ENCODE measurements around the gene PRKCD. TPM values are rescaled to one million over a fixed set of nuclear protein-coding genes. Genes with fewer than 3 reads are reported as not detected.
A peak's percentile ranks its signal among the peaks of the same experiment; 100 is the strongest.

The PRKCD gene
- total RNA-seq, 8 experiments from 2014 or later: 0.49 to 8.0 (median 1.9) TPM

DNA sequence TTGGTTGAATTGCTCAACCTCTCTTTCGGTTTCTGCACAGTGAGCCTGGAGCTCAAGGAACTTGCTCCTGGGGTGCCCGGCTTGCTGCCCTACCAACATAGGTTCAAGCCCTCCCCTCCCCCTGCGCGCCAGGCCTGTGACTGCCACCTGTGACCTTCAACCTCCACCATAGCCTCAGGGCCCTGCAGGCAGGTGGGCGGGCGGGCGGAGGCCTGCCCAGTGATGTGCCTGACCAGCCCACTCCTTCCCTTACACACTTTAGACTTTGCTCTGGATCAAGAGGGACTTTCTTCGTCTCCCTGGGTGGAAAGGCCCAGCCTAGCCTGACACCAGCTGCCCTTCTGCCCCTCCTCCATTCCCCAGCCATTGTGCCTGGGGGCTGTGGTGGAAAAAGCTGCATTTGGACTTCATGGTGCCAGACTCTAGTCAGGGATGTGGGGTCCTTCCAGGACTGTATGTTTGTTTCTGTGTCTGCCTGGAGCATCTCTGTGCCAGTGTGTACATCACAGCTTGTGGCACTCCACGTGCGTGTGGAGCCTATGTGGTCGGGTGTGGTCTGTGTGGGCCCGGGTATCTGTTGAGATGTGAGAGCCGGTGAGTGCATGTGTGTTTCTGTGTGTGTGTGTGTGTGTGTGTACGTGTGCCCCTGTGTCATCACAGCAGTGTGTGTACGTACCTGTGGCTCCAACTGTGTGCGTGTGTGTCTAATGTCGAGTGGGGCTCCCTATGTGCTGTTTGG lies 9.5 kb downstream of the PRKCD start:
- peak in 1 of 8 experiments; percentile 11 for ATAC-seq (replicated peaks in 6 of 8)
- H3K4me3 ChIP-seq: no peak overlapping the region
- H3K27ac ChIP-seq: no peak overlapping the region
- in situ Hi-C loops (cut with MboI; ENCODE audit: low pct_unique_long_range_greater_than_20kb in 2 of 9, low sequenced_read_pairs in 9 of 9, unreplicated experiment in 9 of 9): no loop called here
- 80 to 90% (median 82%) methylated on average over 2 to 4 of the region's 17 CpGs; no CpG with 5 or more reads in 7 of the 10 experiments for WGBS, 10 experiments
- peaks cover 14 to 29% of the 10 kb centered on the region in 2 donors for H3K4me1 ChIP-seq (replicated peaks in 1 of 2)

DNA sequence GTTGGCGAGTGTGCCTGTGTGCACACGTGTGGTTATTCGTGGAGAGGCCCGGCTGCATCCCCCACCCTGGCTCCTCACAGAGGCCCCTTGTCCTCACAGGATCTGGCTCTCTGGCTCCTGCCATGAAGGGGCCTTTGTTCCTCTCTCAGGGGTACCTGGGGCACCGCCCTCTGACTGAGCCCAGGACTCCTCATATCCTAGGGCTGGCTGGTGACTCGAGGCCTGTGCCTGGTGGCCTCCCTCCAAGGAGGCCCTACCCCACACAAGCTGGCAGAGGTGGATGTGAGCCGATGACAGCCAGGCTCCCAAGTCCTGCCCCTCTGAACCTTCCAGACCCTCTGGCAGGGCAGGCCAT lies 10.0 kb downstream of the PRKCD start:
- H3K27ac ChIP-seq: no peak overlapping the region
- WGBS, 10 experiments: 40 to 100% methylated on average over 1 of the region's 7 CpGs; no CpG with 5 or more reads in 8 of the 10 experiments
- in situ Hi-C loops (cut with MboI; ENCODE audit: low pct_unique_long_range_greater_than_20kb in 2 of 9, low sequenced_read_pairs in 9 of 9, unreplicated experiment in 9 of 9): no loop called here
- peaks cover 14 to 29% of the 10 kb centered on the region in 2 donors for H3K4me1 ChIP-seq (replicated peaks in 1 of 2)
- no peak for ATAC-seq (replicated peaks in 6 of 8)
- no peak overlapping the region for H3K4me3 ChIP-seq

DNA sequence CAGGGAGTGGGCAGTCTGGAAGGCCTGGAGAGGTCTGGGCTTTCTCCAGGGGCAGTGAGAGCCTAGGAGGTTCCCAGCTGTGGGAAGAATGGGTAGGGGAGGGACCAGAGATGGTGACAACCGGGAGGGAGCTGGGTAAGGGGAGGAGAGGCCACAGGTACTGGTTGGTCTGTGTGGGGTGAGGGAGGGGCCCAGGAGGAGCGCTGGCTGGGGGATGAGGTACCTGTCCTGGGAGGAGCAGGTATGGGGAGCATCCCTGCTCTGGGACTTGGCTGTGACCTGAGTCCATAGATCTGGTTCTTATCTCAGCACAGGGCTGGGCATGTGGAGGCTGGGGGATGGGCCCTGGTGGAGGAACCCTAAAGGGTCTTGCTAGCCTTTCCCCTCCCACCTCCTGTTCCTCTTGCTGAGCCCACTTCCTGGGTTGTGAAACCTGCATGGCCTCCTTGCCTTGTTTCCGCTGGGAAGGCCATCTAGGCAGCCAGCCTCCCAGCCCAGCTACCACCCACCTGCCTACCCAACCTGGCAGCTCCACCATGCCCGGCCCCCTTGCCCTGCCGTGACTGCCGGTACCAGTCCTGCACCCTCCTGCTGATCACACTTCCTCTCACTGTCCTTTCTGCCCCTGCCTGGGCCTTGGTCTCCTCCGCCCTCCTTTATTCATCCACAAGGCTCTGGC lies 11.0 kb downstream of the PRKCD start:
- Histone ChIP-seq H3K4me1 (replicated peaks in 1 of 2) (peaks cover 11 to 25% of the 10 kb centered on the region in 2 donors), H3K4me3 (no peak overlapping the region), H3K27ac (no peak overlapping the region)
- WGBS, 10 experiments: 40 to 100% (median 71%) methylated on average over 1 to 3 of the region's 7 CpGs; no CpG with 5 or more reads in 7 of the 10 experiments
- ATAC-seq (replicated peaks in 6 of 8): no peak
- in situ Hi-C loops (cut with MboI; ENCODE audit: low pct_unique_long_range_greater_than_20kb in 2 of 9, low sequenced_read_pairs in 9 of 9, unreplicated experiment in 9 of 9): no loop called here

DNA sequence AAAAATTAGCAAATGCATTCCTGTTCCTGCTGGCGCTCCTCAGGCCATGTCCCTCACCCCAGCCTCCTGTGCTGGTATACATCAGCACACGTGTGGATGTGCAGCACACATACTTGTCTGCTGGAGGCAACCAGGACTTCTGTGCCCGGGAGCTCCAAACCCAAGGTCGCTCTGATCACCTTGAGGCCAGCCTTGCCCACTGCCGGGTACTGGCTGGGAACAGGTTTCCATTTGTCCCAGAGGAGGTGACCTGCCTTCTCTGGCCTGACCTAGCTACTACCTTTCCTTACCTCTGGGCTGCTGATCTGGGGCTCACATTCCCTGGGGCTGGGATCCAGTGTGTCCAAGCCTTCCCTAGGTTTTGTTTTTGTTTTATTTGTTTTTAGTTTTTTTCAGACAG lies 12.1 kb downstream of the PRKCD start:
- ATAC-seq (replicated peaks in 6 of 8): no peak
- WGBS, 10 experiments: 75 to 79% (median 75%) methylated on average over 2 to 3 of the region's 5 CpGs; no CpG with 5 or more reads in 7 of the 10 experiments
- H3K4me1 ChIP-seq (replicated peaks in 1 of 2): peaks cover under 1 to 14% of the 10 kb centered on the region in 2 donors
- H3K4me3 ChIP-seq: no peak overlapping the region
- in situ Hi-C loops (cut with MboI; ENCODE audit: low pct_unique_long_range_greater_than_20kb in 2 of 9, low sequenced_read_pairs in 9 of 9, unreplicated experiment in 9 of 9): no loop called here
- no peak overlapping the region for H3K27ac ChIP-seq

DNA sequence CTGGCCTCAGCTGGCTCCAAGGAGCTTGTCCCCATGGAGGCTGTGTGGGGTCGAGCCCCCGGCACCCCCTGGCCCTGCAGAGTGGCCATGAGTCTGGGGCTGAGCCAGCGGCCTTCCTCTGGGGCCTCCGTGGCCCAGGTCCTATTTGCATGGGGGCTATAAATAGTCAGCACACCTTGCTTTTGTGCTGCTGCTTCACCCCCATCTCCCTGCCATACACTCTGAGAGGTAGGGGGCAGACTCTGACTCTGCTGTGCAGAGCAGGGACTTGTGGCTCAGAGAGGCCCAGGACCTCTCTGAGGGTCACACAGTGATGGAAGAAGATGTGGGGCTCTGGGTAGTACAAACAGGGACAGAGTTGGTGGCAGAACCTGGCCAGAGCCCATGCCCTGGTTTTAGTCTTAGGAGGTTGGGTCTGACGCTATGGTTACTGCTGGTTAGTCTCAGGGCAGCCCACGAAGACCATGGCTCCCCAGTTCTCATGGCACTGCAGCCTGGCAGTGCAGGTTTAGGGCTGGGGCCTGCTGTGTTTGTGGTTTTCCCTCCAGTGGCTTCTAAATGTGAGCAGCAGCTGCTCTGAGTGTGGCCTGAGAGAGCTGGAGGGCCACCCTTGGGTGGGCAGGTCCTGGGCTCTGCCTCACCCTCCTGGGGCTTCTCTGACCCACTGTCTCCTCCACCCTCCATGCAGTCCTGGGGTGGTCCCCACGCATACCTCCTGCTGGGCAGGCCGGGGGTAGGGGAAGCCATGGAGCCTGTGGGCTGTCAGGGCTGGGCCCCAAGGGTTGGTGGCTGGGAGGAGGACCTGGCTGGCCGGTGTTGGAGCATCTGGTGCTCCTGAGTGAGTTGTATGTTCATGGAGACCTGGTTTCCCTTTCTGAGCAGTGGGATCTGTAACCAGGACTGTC lies 13.6 kb downstream of the PRKCD start:
- in situ Hi-C loops (cut with MboI; ENCODE audit: low pct_unique_long_range_greater_than_20kb in 2 of 9, low sequenced_read_pairs in 9 of 9, unreplicated experiment in 9 of 9): no loop called here
- no peak overlapping the region for H3K4me3 ChIP-seq
- no peak for ATAC-seq (replicated peaks in 6 of 8)
- H3K27ac ChIP-seq: no peak overlapping the region
- peaks cover 0 to 2% of the 10 kb centered on the region in 2 donors for H3K4me1 ChIP-seq (replicated peaks in 1 of 2)
- WGBS, 10 experiments: 10 to 90% (median 83%) methylated on average over 2 of the region's 9 CpGs; no CpG with 5 or more reads in 7 of the 10 experiments

DNA sequence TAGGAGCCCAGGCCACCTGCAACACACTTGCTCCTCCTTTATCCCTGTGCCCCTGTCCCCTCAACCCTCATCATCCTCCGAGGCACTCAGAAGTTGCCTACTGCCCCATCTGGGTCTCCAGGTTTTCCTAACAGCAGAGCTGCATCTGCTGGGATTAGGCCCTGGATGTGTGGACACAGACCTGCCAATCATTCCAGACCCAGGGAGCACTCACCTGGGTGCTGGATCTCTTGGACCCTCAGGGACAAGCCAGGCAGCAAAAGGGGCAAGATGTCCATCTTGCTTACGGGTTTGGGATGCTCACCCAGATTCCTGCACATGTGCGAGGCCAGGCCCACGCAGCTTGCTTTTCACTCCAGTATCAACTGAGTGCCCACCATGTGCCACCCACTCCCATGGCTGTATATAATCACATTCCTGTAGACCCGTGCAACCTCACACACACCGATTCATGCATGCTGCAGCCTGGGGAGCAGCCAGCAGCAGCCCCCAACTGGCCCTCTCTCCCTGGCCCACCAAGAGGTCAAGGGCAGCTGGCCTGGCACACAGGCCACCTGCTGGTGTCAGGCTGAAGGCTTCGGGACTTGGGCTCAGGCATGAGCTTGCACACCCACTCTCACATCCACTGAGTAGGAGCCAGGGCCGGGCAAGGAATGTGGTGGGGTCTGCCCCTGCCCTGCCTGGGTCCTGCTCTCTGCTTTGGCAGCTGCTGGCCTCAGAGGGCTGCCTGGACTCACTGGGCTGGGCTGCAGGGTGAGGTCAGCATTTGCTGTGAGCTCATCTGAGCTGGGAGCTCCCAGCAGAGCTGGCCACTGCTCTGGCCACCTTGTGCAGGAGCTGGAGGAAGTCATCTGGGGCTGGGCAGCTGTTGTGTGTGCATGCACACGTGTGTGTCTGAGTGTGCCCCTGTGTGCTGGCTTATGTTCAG lies 14.9 kb downstream of the PRKCD start:
- peak in 7 of 8 experiments; percentile 42 to 89 (median 85) for ATAC-seq (replicated peaks in 6 of 8)
- no peak overlapping the region for H3K4me3 ChIP-seq
- 40 to 100% (median 85%) methylated on average over 1 to 5 of the region's 9 CpGs; no CpG with 5 or more reads in 1 of the 10 experiments for WGBS, 10 experiments
- H3K4me1 ChIP-seq (replicated peaks in 1 of 2): no peaks in the 10 kb centered on the region
- no peak overlapping the region for H3K27ac ChIP-seq
- in situ Hi-C loops (cut with MboI; ENCODE audit: low pct_unique_long_range_greater_than_20kb in 2 of 9, low sequenced_read_pairs in 9 of 9, unreplicated experiment in 9 of 9): no loop called here

DNA sequence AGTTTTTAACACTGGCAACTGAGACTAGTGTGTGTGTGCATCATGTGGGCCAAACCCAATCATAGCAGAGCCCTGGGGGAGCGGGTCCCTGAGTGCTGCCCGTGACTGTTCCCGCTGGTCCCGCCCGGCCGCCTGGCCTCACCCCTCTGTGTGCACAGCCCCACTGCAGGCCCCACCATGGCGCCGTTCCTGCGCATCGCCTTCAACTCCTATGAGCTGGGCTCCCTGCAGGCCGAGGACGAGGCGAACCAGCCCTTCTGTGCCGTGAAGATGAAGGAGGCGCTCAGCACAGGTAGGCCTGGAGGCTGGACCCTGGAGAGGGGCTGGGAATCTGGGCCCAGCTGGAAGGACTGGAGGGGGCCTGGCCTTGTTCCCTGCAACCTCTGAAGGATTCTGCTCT lies 17.2 kb downstream of the PRKCD start:
- no peak overlapping the region for H3K27ac ChIP-seq
- no CpG with 5 or more reads among the region's 15 CpGs for WGBS, 10 experiments
- in situ Hi-C loops (cut with MboI; ENCODE audit: low pct_unique_long_range_greater_than_20kb in 2 of 9, low sequenced_read_pairs in 9 of 9, unreplicated experiment in 9 of 9): no loop called here
- ATAC-seq (replicated peaks in 6 of 8): no peak
- no peak overlapping the region for H3K4me3 ChIP-seq
- H3K4me1 ChIP-seq (replicated peaks in 1 of 2): no peaks in the 10 kb centered on the region

DNA sequence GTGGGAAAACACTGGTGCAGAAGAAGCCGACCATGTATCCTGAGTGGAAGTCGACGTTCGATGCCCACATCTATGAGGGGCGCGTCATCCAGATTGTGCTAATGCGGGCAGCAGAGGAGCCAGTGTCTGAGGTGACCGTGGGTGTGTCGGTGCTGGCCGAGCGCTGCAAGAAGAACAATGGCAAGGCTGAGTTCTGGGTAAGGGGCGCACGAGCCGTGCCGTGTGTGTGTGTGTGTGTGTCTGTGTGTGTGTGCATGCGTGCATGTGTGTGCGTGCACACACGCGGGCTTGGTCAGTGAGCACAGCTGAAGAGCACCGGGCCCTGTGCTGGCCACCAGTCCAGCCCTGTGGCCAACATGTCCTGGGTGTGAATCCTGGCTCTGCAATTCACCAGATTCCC lies 18.6 kb downstream of the PRKCD start:
- no peak overlapping the region for H3K27ac ChIP-seq
- H3K4me1 ChIP-seq (replicated peaks in 1 of 2): no peaks in the 10 kb centered on the region
- ATAC-seq (replicated peaks in 6 of 8): no peak
- 80 to 95% (median 87%) methylated on average over 1 to 4 of the region's 20 CpGs; no CpG with 5 or more reads in 6 of the 10 experiments for WGBS, 10 experiments
- no peak overlapping the region for H3K4me3 ChIP-seq
- in situ Hi-C loops (cut with MboI; ENCODE audit: low pct_unique_long_range_greater_than_20kb in 2 of 9, low sequenced_read_pairs in 9 of 9, unreplicated experiment in 9 of 9): no loop called here

DNA sequence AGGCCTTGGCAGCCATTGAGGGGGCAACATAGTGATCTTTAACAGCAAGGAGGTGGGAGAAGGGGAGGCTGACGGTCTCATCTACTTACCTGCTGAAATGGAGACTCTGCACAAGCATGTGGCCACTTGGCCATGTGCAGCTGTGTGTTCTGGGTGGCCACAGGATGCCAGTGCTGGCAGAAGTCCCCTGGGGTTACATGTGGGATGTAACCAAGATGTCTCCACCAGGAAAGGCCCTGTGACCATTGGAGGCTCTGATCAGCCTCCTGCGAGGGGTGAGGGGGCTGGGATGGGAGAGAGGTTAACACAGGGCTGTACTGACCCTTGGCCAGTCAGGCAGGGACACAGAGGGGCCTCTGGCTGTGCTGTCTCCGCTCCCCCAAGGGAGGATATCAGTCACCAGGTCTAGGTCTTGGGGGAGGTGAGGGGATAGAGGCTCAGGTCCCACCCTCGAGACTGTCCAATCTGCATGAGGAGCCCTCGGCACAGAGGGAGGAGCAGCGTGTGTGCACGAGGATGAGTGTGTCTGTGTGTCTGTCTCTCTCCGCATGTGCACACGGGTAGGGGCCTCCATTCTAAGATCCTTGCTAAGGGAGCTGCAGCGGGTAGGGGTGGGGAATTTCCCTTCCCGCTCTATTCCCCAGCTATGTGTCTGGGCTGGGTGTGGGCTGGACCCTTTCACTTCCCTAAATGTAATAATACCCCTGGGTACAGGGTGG lies 19.5 kb downstream of the PRKCD start:
- Histone ChIP-seq H3K4me1 (replicated peaks in 1 of 2) (no peaks in the 10 kb centered on the region), H3K4me3 (no peak overlapping the region), H3K27ac (no peak overlapping the region)
- ATAC-seq (replicated peaks in 6 of 8): peak in 3 of 8 experiments; percentile 14 to 53 (median 41)
- WGBS, 10 experiments: 40 to 100% (median 84%) methylated on average over 1 to 7 of the region's 11 CpGs; no CpG with 5 or more reads in 4 of the 10 experiments
- in situ Hi-C loops (cut with MboI; ENCODE audit: low pct_unique_long_range_greater_than_20kb in 2 of 9, low sequenced_read_pairs in 9 of 9, unreplicated experiment in 9 of 9): no loop called here

DNA sequence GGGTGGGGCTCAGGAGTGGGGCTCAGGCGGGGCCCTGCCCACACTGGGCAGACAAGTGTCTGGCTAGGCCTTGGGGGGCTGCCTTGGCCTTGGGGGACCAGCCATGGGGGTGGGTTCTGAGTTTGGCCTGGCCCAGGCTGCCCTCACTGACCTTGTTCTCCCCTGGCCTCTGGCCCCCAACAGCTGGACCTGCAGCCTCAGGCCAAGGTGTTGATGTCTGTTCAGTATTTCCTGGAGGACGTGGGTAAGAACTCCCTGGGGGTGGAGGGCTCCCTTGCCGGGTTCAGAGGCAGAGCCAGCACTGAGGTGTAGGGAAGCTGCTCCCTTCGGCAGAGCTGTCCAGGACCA lies 20.0 kb downstream of the PRKCD start:
- Histone ChIP-seq H3K4me1 (replicated peaks in 1 of 2) (no peaks in the 10 kb centered on the region), H3K4me3 (no peak overlapping the region), H3K27ac (no peak overlapping the region)
- in situ Hi-C loops (cut with MboI; ENCODE audit: low pct_unique_long_range_greater_than_20kb in 2 of 9, low sequenced_read_pairs in 9 of 9, unreplicated experiment in 9 of 9): no loop called here
- ATAC-seq (replicated peaks in 6 of 8): no peak
- 100% methylated on average over 1 of the region's 4 CpGs; no CpG with 5 or more reads in 9 of the 10 experiments for WGBS, 10 experiments

DNA sequence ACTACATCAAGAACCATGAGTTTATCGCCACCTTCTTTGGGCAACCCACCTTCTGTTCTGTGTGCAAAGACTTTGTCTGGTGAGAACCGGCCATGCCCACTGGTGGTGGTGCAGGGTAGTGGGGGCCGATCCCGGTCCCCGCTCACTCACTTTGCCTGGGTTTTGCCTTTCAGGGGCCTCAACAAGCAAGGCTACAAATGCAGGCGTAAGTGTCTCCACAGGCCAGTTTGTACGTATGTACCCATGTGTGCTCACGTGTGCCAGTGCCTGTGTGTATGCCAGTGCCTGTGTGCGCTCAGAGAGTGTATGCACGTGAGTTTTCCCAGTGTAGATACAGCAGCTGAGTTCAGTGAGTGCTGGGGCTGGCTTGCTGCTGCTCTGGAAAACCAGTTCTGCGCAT lies 20.5 kb downstream of the PRKCD start:
- Histone ChIP-seq H3K4me3 (no peak overlapping the region), H3K4me1 (replicated peaks in 1 of 2) (no peaks in the 10 kb centered on the region), H3K27ac (no peak overlapping the region)
- in situ Hi-C loops (cut with MboI; ENCODE audit: low pct_unique_long_range_greater_than_20kb in 2 of 9, low sequenced_read_pairs in 9 of 9, unreplicated experiment in 9 of 9): no loop called here
- no peak for ATAC-seq (replicated peaks in 6 of 8)
- WGBS, 10 experiments: 92 to 100% (median 100%) methylated on average over 1 to 6 of the region's 11 CpGs; no CpG with 5 or more reads in 3 of the 10 experiments

All from motor neuron (in vitro differentiated cells).